RPMI8226 (cell line): ENCODE results near the gene HERC6.
A peak's percentile ranks its signal among the peaks of the same experiment; 100 is the strongest.
"Not testable (repeated sequence)": the region's sequence is repeated elsewhere in the genome, so short reads cannot be mapped to it uniquely, and the experiment has no call there.

Experiments
- DNase-seq: peaks from one replicate; pipeline ENCODE4 v3.0.0-alpha.2; 2015

Gene HERC6

DNA sequence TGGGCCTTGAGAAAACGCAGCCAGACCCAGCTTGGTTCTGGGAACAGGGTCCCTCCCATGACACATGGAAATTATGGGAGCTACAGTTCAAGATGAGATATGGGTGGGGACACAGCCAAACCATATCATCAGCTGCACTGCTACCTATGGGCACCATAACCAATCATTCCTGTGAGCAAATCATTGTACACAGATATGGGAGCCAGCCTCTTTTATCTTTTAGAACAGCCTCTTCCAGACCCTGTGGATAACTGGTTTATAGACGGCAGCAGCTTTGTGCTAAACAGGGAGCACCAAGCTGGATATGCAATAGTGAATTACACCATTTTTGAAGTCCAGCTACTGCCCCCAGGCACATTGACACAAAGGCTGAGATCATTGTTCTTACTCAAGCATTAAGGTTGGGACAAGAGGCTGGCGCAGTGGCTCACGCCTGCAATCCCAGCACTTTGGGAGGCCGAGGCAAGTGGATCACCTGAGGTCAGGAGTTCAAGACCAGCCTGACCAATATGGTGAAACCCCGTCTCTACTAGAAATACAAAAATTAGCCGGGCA is 69.6 kb downstream of the HERC6 start:
- not testable (repeated sequence) for DNase-seq

DNA sequence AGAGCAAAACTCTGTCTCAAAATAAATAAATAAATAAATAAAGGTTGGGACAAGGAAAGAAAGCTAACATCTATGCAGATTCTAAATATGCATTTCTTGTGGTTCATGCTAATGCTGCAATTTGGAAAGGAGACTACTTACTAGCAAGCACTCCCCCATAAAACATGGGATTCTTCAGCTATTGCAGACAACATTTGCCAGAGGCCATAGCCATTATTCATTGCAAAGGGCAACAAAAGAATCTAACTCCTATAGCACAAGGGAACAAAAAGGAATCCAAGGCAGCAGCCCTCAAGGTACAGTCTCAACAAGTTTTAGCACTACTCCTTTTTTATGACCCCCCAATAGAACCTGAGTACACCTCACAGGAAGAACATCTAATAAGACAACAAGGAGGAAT is 70.2 kb downstream of the HERC6 start:
- DNase-seq, result no peak

DNA sequence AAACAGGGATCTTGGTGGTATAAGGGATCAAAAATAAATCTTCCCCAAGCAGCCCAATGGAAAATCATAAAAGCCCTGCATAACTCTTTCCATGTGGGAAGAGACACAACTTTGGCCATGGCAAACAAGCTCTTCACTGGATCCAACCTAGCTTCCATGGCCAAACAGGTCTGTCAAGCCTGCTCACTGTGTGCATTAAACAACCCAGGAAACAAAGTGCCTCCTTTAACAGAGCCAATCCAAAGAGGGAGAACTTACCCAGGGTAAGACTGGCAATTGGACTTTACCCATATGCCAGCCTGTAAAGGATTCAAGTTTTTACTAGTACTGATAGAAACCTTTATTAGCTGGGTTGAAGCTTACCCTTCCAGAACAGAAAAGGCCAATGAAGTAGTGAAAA is 70.6 kb downstream of the HERC6 start:
- DNase-seq, result no peak

DNA sequence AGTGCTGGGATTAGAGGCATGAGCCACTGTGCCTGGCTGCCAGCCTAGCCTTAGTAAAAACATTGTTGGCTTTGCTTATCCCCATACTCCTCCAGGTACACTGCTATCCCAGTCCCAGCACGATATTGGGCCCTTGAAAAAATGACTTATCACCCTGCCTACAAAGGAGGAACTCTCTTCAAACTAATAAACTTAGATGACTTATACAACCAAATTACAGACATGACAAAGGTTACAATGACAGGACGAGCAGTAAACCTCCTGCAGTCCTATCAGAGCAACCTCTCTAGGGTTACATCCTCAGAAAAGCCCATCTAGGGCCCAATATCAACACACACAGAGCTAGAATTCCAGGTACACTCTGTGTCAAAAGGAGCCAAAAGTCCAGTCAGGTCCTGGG is 72.6 kb downstream of the HERC6 start:
- DNase-seq, result no peak

DNA sequence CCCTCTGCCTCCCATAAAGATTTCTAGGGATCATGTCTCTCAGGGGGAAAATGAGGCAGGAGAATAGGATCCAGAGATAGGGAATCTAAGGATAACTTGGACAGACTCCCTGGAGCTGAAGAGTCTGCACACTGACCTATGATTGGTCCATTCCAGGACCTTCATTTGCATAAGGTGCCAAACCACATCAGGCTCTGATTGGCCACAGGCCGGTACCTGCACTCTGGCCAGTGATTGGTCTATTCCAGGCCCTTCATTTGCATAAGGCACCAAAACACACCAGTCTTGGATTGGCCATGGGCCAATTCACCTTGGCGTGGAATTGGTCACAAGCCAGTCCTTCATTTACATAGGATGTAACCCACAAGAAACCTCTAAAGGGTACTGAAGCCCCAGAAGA is 74.3 kb downstream of the HERC6 start:
- no peak for DNase-seq

DNA sequence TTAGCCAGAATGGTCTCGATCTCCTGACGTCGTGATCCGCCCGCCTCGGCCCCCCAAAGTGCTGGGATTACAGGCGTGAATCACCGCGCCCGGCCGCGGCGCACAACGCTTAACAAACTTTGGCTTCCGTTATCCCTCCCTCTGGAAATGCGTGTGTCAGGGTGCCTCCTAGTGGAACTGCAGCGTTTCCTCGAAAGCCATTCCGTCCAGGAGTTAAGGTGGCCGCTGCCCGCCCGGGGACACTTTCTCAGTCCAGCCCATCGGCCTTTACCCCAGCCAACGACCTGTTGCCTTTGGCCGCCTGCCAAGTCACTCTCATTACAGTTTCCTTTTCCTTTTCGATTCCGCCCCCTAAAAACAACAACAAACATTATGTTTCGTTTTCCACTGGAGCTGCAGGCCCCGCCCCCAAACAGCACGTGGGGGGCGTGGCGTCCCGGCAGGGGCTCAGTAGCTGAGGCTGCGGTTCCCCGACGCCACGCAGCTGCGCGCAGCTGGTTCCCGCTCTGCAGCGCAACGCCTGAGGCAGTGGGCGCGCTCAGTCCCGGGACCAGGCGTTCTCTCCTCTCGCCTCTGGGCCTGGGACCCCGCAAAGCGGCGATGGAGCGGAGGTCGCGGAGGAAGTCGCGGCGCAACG is 78.1 kb downstream of the HERC6 start, which contains the start of gene HERC5:
Gene HERC5, plus strand, starts transcription at position 450 of the 637 bp plus-strand sequence. Its CDS starts 151 bp downstream, at position 601.
- peak; percentile 93 for DNase-seq

DNA sequence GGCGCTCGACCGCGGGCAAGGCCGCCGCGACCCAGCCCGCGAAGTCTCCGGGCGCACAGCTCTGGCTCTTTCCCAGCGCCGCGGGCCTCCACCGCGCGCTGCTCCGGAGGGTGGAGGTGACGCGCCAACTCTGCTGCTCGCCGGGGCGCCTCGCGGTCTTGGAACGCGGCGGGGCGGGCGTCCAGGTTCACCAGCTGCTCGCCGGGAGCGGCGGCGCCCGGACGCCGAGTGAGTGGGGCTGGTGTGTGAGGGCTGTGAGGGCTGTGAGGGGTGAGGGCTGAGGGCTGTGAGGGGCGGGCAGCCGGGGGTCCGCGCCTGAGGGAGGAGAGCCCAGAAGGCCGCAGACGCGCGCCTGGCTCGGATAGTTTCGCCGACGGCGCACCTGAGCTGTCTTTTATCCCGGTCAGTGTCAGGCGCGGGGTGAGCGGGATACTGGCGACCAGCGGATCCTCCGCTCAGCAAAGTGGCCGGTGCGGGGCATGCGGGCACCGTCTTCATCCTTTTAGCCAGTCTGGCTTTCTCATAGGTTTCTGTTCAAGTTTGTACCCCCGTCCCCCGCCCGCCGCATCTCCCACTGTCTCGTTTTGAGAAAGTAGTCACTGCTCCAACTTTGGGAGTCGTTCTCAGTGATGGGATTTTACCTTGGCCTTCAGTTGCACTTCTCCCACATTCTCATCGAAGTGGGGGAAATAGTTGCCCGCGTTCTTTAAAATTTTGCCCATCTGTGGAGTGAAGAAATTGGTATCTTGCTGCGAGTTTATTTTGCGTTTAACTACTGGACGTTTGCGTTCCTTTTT is 78.9 kb downstream of the HERC6 start:
- DNase-seq, result peak; percentile 56

DNA sequence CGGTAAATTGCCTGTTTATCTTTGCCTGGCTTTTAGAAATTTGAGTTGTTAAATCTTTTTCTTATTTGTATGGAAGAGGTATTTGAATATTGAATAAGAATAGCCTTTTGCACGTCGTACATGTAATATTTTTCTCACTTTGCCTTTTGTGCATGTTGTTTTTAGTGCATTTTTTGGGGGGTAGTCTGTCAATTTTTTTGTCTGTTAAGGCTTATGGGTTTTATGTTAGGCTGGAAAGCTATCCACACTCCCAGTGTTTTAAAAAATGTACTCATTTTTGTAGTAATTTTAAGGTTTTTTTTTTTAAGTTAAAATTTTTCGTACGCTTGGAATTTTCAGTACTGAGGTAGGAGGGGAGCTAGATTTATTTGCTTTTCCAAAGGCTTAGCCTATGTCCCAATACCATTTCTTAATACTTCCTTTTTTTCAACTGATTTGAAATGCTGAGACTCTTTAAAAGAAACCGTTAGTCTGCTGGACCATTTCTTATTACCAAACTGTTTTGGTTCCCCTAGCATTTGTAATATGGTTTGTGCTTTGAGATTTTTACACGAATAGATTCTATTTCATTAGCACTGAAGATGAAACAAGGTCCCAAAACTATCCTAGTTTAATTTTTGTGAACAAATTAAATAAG is 79.6 kb downstream of the HERC6 start:
- DNase-seq, result no peak

DNA sequence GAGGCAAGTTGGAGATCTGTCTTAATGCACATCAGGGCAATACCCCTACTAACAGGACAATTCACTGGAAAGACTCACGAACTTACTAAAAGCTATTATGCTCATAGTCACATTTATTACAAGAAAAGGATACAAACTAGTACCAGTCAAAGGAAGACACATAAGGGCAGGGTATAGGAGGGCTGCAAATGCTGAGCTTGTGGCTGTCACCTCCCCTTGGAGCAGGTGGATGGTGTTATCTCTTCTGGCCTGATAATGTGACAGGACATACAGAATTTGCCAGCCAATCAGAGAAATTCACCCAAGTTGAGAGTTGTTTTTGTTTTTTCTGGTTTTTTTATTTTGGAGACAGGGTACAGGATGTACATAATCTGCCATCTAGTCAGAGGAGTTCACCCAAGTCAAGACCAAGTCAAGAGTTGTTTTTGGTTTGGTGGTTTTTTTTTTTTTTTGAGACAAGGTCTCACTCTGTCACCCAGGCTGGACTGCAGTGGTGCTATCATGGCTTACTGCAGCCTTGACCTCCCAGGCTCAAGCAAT is 87.1 kb downstream of the HERC6 start:
- DNase-seq, result no peak

DNA sequence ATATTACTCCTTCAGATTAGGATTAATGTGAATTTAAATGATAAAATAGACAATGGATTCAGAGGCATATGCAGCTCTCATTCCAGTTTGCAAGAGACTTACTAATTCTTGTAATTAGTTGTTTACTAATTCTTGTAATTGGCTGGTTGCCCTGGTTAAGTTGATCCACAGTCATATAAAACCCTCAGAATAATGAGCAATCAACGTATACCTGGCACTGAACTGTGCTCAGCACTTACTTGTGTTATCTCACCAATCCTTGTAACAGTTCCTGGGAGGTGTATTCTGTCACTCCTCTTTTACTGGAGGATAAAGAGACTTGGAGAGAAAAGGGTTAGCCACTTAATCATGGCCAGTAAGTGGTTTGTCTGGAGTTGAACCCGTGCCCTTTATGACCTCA is 88.7 kb downstream of the HERC6 start:
- no peak for DNase-seq

DNA sequence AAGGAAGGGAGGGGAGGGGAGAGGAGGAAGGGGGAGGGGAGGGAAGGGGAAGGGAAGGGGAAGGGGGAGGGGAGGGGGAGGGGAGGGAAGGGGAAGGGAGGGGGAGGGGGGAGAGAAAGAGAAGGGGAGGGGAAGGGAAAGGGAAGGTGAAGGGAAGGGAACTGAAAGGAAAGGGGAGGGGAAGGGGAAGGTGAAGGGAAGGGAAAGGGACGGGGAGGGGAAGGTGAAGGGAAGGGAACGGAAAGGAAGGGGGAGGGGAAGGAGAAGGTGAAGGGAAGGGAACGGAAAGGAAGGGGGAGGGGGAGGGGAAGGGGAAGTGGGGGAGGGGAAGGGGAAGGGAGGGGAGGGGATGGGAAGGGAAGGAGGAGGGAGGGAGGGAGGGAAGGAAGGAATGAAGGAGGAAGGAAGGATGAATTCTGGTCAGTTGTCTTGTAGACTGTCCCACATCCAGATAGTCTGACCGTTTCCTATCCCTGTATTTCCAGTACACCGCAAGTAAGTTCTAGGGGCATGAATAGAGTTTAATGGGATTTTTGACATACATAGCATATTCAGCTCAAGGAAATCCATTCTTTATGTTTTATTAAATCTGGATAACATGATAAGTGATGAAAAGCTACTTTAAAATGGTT is 98.7 kb downstream of the HERC6 start:
- no peak for DNase-seq

DNA sequence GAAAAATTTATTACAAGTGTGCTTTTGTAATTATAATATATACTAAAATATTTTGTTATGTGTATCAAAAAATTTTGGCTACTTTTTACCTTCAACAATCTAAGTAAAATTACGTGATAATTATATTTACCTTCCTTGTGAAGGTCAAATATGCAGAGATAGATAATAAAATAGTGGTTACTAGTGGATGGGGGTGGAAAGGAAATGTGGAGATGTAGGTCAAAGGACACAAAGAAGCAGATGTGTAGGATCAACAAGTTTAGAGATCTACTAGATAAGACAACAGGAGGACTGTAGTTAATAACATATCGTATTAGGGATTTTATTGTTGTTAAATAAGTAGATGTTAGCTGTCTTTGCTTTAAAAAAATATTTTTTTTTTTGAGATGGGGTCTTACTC is 99.6 kb downstream of the HERC6 start:
- no peak for DNase-seq

DNA sequence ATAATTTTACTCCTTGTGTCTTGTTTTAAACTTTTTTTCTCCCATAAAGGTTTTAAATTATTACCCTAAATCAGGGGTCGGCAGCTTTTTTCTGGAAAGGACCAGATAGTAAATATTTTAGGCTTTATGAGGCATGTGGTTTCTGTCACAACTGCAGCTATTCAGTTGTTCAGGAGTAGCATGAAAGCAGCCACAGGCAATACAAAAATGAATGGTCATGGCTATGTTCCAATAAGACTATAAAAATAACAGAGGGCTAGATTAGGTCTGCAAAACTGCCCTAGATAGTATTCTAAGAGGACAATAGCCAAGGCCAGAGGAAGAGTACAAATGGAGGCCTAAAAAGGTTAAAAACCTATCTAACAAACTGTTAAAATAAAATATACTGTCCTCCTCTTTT is 102.9 kb downstream of the HERC6 start:
- no peak for DNase-seq

DNA sequence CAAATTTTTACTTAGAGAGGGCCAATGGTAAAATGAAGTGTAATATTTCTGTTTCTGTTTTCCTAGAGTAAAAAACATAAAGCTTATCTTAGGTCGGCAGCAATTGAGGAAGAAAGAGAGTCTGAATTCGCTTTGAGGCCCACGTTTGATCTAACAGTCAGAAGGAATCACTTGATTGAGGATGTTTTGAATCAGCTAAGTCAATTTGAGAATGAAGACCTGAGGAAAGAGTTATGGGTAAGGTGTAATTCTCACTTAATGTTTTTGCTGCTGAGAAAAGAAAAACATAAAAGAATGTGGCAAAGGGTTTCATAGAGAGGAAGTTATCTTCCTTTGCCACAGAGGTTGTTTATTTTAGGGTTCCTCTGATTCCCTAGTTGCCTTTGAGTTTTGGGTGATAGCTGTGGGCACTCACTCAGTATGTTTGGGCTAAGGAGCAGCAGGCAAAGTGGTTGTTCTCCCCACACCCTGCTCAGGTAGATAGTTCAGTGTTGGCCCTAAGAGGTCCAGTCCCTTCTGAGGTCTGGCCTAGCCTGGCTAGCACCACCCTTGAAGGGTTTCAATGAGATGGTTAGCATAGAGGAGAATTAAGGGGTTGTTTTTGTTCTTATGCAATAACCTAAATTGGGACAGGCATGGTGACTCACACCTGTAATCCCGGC is 110.6 kb downstream of the HERC6 start:
- DNase-seq, result no peak
